22Rv1 (cell line): ENCODE results near the gene CD247.

Source experiments
- H3K27ac ChIP-seq: fragments of 450-650 bp; 2 replicates; pipeline ENCODE4 v1.5.1; 2017
- ZFX ChIP-seq: fragments of 450-650 bp; IDR thresholded peaks from 2 replicates; pipeline ENCODE4 v1.6.1; 2017; ENCODE audit warnings: antibody characterized with exemption, borderline replicate concordance
- TF ChIP-seq, protein P1 (sequence below): fragments of 450-650 bp; IDR thresholded peaks from 2 replicates; pipeline ENCODE4 v1.5.1; 2017; ENCODE audit warnings: mild to moderate bottlenecking

Gene CD247

GRCh38 chr1:167433884-167434283 lies 84.4 kb downstream of the CD247 start:
- TF ChIP-seq, protein P1, sequence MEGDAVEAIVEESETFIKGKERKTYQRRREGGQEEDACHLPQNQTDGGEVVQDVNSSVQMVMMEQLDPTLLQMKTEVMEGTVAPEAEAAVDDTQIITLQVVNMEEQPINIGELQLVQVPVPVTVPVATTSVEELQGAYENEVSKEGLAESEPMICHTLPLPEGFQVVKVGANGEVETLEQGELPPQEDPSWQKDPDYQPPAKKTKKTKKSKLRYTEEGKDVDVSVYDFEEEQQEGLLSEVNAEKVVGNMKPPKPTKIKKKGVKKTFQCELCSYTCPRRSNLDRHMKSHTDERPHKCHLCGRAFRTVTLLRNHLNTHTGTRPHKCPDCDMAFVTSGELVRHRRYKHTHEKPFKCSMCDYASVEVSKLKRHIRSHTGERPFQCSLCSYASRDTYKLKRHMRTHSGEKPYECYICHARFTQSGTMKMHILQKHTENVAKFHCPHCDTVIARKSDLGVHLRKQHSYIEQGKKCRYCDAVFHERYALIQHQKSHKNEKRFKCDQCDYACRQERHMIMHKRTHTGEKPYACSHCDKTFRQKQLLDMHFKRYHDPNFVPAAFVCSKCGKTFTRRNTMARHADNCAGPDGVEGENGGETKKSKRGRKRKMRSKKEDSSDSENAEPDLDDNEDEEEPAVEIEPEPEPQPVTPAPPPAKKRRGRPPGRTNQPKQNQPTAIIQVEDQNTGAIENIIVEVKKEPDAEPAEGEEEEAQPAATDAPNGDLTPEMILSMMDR = no peak
- TF ChIP-seq ZFX = no peak

DNA sequence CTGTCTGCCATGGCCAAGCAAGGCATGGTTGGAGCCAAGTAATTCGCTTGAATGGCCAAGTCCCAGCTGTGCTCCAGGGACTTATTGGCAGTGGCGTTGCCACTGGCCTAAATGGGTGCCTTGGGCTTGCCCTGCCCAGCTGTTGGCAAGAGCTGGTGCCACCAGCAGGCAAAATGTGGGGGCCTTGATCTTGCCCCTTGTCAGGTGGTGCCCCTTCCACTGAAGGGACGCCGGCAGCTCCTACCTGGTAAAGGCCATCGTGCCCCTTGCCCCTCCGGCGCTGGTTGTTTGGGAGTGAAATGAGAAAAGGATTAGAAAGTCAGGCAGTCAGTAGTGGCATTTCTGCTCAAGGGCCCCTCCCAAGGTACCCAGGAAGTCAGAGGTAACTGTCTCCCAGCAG lies 85.5 kb downstream of the CD247 start:
- TF ChIP-seq, protein P1 = no peak
- TF ChIP-seq ZFX = no peak
- H3K27ac ChIP-seq = no peak overlapping the region

More at GRCh38 chr1:167433884-167434283, 84.4 kb downstream of the CD247 start:
- no peak overlapping the region for H3K27ac ChIP-seq

DNA sequence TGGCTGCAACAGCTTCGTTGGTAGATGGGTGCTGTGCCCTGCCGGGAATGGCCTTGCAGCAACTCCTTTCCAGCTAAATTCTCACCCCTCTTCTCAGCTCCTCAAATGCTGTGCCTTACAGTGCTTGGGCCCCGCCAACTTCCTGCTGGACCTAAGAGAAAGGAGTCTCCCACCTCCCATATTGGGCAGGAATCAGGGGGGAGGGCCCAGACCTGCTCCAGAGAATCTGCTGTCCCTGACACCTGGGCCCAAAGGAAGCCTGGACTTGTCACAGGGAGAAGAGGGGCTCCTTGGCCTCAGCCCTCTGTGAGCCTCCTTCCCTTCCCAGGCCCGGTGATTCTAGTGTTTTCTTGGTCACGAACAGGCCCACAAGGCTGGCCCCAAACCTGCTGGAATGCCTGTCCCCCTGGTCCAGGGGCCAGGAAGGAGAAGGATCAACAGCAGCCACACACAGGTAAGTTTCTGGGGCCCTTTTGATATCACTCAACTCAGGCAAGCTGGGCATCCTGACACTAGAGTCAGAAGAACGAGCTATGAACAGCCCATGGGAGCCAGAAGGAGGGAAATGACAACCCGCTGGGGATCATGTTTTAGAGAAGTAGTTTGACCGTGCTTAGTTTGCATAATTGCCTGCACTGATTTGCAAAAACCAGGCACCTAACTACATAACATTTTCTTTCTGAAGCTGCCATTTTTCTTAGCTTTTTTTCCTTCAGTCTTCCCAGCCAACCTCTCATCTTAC lies 86.2 kb downstream of the CD247 start:
- TF ChIP-seq, protein P1 = no peak
- no peak for TF ChIP-seq ZFX

DNA sequence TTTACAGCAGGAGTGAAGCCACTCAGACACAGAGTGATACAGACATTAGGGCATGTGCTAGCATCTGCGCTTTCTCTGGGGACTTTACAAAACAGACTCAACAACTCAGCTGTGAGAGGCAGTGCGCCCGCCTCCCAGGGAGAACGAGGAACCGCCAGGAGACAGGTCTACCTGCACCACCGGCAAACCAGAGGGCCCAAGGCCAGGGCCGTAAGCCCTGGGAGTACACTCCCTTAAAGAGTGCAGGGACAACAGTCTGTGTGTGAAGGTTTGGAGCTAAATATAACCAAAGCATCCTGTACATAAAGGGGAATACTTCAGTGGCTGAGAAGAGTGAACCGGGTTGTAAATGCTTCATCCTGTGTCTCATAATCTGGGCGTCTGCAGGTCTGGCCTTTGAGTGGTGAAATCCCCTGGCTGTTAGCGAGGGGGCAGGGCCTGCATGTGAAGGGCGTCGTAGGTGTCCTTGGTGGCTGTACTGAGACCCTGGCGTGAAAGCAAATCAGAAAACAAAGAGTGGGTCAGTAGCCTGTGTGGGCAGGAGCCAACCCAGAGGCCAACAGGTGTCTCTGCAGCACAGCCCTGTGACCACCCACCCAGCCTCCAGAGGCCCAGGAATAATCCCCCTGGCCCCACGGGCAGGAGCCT lies 86.9 kb downstream of the CD247 start:
- TF ChIP-seq, protein P1 = no peak
- TF ChIP-seq ZFX = no peak
- no peak overlapping the region for H3K27ac ChIP-seq

More for the DNA sequence above, 86.2 kb downstream of the CD247 start:
- H3K27ac ChIP-seq = no peak overlapping the region

- H3K27ac ChIP-seq = no peak overlapping the region
- TF ChIP-seq, protein P1 = no peak
- no peak for TF ChIP-seq ZFX
Observed at GRCh38 chr1:167430849-167431242, 87.5 kb downstream of the CD247 start.

GRCh38 chr1:167430134-167430848 lies 88.0 kb downstream of the CD247 start:
- TF ChIP-seq, protein P1 = no peak
- no peak overlapping the region for H3K27ac ChIP-seq
